GM21619 (cell line): ENCODE results near the gene PTGIR.
"Not testable (repeated sequence)": the region's sequence is repeated elsewhere in the genome, so short reads cannot be mapped to it uniquely, and the experiment has no call there.

Source experiments
- ATAC-seq: cut with Tn5 transposase; IDR thresholded peaks from one replicate; pipeline ENCODE4 v1.9.1; 2021; ENCODE audit not compliant: unreplicated experiment

PTGIR gene

GRCh38 chr19:46639358-46640182, 14.7 kb upstream of the PTGIR start:
- no peak for ATAC-seq

DNA sequence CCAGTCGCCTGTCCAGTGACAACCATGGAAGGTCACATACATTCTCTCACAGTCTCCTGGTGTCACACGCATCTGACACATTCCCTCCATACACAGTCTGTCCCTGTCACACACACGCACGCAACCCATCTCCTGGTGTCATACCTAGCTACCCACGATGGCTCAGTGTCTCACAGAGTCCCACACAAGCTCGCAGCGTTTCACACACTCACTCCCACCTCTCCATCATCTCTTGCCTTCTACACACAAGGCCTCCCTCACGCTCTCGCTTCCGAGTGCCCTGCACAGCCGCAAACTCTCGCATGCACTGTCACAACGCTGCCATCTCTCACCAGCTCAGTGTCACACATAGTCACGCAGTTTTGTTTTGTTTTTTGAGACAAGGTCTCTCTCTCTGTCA, 12.3 kb upstream of the PTGIR start:
- no peak for ATAC-seq

DNA sequence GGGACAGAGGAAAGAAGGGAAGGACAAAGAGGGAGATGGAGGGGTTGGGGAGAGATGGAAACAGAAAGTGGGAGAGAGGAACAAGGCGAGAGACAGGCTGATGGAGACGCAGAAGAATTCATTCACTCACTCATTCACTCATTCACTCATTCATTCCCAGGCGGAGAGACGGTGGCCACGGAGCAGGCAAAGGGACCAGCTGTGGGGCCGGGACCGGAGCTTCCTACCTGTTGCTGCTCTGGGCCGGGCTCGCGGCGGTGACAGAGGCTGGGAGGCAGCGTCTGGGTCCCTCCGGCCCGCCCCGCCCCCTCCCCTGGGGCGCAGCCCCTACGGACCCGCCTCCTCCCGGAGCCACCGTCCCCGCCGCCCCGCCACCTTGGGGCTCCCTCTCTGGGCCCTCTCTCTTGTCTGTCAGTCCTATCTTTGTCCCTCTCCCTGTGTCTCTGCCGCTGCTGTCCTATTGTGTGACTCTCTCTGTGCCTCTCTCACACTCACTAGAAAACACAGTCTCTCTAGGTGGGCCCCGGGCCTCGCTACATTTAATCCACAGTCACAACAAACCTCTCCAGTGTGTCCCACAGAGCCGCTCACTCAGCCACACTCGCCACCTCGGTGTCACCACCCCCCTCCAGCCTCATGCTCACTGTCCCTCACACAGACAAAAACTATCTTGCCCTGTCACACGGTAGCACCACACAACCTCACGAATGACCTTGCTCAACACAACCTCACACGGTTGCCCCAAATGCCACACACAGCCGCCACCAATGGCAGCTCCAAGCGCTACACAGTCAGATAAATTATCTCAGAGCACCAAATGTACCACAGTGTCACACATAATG, 11.3 kb upstream of the PTGIR start, which contains the start of gene GNG8:
Gene GNG8, minus strand, starts transcription at position 283 of the 842 bp plus-strand sequence. CDS start 1,520 bp downstream, outside the sequence.
- no peak for ATAC-seq

DNA sequence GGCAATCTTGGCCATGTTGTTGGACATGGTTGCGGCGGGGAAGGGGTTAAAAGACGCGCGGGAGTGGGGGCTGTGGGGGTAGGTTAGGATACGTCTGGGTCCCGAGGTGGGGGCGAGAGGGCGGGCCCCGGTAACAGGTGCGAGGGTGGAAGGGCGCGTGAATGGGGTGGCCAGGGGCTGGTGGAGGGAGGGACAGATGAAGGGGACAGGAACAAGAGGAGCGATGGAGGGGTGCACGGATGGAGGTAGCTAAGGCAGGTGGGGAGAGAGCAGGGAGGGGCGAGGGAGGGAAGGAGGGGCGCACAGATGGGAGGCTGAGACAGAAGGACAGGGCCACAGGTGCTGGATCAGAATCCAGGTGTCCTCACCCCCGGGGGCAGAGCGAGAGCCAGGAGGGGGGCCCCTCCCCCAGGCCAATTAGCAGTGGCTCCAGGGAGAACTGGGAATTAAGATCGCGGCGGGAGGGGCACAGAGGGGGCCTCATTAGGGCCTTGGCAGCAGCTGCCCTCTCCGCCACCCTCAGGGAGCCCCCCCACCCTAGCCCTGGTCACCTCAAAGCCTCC, 9.8 kb upstream of the PTGIR start:
- no peak for ATAC-seq

DNA sequence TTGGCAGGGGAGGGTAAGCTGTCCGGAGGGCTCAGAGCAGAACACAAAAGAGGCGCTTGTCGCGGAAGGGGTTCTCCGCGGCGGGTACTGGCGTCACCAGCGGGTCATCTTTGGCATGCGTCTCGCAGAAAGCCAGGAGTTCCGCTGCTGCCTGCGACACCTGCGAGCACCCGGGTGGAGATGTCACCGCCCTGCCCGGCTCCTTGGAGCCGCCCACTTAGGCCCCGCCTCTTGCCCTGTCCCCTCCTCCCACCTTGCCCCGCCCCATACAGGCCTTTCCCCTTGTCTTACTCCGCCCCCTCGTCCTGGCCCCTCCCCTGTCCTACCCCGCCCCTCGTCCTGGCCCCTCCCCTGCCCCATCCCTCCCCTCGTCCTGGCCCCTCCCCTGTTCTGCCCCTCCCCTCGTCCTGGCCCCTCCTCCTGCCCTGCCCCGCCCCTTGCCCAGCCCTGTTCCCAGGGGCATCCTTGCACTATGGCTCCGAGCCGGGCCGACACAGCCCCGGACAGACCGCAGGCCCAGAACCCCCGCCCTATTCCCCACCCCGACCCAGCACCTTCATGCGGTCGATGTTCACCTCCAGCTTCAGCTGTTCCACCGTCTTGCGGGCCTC, 9.3 kb upstream of the PTGIR start:
- no peak for ATAC-seq

- no peak for ATAC-seq
These were observed 8.2 kb upstream of the PTGIR start for GRCh38 chr19:46633130-46633529.

- no peak for ATAC-seq
These were observed 6.6 kb upstream of the PTGIR start for GRCh38 chr19:46631481-46631880.

DNA sequence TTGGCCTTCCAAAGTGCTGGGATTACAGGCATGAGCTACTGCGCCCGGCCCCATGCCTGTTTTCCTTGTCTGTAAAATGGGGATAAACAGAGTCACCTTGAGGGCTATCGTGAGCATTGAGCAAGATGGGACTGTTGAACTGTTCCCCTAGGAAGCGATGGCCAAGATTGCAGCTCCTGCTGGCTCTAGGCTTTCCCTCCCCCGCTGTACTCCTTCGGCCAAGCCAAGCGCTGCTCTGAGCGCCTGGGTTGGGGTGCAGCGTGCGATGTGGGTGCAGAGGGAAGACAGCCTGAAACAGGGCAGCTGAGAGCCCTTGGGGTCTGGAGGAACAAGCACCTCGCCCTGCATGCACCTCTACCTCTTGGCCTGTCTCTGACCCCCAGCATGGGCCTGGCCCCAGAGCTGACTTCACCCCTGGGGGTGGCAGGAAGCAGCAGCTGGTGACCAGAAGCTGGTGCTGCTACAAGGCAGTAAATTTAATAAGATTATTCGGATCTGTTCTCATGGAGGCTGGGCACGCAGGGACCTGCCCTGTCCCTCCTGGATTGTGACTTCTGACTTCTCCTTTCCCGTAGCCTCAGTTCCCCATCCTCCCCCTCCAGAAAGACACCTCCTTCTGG, 5.8 kb upstream of the PTGIR start:
- no peak for ATAC-seq

GRCh38 chr19:46629546-46630025, 4.7 kb upstream of the PTGIR start:
- no peak for ATAC-seq

DNA sequence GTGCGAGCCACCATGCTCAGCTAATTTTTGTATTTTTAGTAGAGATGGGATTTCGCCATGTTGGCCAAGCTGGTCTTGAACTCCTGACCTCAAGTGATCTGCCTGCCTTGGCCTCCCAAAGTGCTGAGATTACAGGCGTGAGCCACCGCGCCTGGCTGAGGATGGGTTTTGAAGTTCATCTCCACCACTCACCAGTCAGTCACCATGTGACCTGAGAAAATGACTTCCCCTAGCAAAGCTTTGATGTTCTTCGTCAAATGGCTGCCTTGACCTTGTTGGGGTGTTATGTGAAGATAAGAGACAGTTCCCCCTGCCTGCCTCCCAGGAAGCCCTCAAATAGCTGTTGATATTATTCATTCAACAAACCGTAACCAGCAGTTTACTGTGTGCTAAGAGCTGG, 4.1 kb upstream of the PTGIR start:
- not testable (repeated sequence) for ATAC-seq

DNA sequence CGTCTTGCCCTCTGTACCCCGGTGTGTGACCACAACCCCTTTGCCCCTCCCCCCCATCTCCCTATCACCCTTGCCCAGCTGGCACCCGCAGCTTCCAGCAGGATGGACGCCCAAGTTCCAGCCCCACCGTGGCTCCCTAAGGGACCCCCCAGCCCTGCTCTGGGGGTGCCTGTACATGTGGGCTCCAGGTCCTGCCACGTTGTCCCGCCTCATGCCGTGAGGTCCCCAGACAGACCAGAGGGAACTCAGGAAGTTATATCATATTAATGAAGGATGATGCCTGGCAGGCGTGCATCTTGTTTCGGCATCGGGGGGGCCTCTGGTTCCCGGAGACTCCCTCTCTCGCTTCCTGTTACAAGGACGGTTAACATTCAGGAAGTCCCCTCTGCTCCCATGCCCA, 1.6 kb upstream of the PTGIR start:
- ATAC-seq: no peak

DNA sequence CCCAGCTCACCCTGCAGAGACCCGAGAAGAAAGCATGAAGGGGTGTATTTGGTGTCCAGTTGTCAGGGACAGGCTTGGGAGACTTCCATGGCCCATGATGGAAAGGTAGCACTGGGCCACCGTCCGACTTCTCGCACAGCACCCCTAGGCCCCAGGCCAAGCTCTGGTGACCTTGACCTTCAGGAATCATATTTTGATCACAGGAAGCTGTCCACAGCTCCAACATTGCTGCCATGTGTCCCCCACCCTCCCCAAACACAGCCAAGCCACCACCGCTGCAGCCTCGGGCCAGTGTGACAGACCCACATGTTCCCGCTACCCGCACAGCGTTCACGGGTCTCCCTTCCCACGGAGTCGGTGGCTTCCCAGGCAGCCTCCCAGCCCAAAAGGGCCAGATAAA, 842 bp upstream of the PTGIR start:
- ATAC-seq: no peak

DNA sequence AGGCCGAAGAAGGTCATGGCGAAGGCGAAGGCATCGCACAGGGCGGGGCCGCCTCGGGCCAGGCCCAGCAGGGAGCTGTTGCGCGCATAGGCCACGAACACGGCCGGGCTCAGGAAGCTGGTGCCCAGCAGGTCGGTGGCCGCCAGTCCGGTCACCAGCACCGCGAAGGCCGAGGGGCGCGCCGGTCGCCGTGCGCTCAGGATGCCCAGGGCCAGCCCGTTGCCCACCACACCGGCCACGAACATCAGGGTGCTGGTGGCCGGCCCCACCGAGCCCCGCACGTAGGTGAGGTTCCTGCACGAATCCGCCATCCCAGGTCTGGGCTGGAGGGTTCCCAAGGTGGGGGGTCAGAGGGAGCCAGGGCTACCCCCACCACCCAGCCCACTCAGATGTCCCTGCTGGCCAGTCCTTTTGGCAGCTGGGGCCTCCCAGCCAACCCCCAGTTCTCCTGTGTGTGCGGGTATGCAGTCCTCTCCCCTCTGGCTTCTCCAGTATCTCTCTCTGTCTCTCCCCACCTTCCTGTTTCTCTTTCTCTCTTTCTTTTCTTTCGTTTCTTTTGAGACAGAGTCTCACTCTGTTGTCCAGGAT, 880 bp downstream of the PTGIR start:
- ATAC-seq: no peak

- no peak for ATAC-seq
These were observed 2.8 kb downstream of the PTGIR start for GRCh38 chr19:46622118-46622446.

DNA sequence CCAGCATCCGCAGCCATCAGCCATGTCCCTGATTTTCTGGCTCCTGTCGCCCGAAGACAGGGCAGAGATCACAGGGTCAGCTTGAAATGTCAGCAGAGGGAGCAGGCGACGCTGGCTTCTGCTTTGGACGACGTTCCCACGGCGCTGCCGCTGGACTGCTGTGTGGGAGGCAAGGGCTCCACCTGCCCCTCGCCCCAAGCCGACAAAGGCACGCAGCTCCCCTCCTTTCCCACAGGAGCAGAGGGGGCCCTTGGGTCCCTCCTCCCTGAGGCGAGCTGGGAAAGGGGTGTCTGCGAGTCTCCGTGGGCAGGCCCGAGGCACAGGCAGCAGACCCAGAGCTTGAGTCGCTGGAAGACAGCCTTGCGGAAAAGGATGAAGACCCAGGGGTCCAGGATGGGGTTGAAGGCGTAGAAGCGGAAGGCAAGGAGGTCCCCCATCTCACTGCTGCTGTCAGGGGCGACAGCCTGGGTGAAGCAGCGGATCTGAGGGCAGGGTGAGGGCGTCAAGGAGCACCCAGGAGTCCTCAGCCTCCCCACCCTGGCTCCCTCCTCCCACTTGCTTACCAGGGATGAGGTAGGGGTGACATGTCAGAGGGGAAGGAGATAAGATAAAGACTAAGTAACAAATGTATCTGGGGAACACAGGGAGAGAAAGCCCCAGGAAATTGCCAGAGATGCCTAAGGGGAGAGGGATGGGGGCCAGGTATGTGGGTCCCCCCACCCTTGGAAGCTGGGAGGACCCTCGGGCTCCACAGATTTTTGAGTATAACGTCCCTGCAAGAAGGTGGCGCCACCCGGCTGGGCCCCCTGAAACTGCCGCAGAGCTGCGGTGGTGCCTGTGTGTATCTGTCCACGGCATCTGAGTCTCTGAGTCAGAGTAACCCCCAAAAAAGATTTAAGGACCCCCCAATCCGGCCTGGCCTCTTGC, 3.4 kb downstream of the PTGIR start:
- ATAC-seq: no peak

GRCh38 chr19:46620716-46621115, 4.2 kb downstream of the PTGIR start:
- ATAC-seq: no peak

DNA sequence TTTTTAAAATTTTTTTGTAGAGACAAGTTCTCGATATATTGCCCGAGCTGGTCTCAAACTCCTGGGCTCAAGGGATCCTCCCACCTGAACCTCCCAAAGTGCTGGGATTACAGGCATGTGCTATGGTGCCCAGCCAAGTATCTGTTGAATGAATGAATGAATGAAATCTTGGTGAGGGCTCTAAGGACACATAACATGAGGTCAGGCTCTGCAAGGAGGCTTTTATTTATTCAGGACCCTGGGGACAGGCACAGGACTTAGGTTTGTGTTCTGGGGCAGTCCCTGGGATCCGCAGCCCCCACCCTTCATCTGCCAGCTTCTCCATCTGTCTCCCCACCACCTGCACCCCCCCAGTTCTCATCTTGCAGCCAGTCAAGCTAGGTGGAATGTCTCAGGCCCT, 4.6 kb downstream of the PTGIR start:
- ATAC-seq: no peak

- ATAC-seq: no peak
These were observed 6.1 kb downstream of the PTGIR start for GRCh38 chr19:46618670-46619231.

DNA sequence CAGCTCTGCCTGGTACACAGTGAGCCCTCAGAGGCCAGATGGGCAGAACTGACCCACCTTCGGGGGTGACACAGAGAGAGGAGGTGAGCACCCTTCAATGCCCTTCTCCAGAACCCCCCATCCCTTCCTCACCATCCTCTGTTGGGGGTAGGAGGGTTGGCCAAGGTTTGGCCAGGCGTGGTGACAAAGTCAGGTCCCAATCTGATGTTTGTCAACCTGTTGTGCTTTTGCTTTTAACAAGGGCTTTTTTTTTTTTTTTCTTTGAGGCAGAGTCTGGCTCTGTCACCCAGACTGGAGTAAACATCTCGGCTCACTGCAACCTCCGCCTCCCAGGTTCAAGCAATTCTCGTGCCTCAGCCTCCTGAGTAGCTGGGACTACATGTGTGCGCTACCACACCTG, 7.3 kb downstream of the PTGIR start:
- no peak for ATAC-seq
